HL-60 (cell line): ENCODE measurements around the gene LRBA.

ENCODE experiments used
- DNase-seq, 2 experiments: peaks; one replicate each; pipeline ENCODE4 v3.0.0-alpha.2; 2010 to 2020; ENCODE audit warnings: low read depth in 1 of 2, low spot score in 1 of 2
- H3K27ac ChIP-seq: fragments of 250-450 bp; sonication (Bioruptor Pico); replicated peaks from 2 replicates; pipeline ENCODE4 v1.5.1; 2020; ENCODE audit warnings: mild to moderate bottlenecking, moderate library complexity
- H3K27me3 ChIP-seq: fragments of 250-450 bp; sonication (Bioruptor Pico); 2 replicates; pipeline ENCODE4 v1.5.1; 2021; ENCODE audit warnings: mild to moderate bottlenecking, moderate library complexity; ENCODE audit not compliant: insufficient read depth, poor library complexity, severe bottlenecking
- H3K4me3 ChIP-seq: replicated peaks from 2 replicates; pipeline ENCODE4 v1.5.1; 2011; ENCODE audit warnings: mild to moderate bottlenecking, control low read depth, low read length; ENCODE audit not compliant: insufficient read depth
- GABPA ChIP-seq: IDR thresholded peaks from 2 replicates; pipeline ENCODE4 v1.6.1; 2012; ENCODE audit warnings: low read depth
- POLR2AphosphoS5 ChIP-seq: IDR thresholded peaks from 2 replicates; pipeline ENCODE4 v1.6.1; 2012; ENCODE audit warnings: low read depth
- SPI1 ChIP-seq: IDR thresholded peaks from 2 replicates; pipeline ENCODE4 v1.6.1; 2012; ENCODE audit warnings: low read depth, mild to moderate bottlenecking, borderline replicate concordance
- TF ChIP-seq, protein P1 (sequence below): IDR thresholded peaks from one replicate; pipeline ENCODE4 v1.5.1; 2011; ENCODE audit warnings: low read length, control low read depth, inconsistent platforms; ENCODE audit not compliant: insufficient read depth
- TF ChIP-seq, protein P2 (sequence below): IDR thresholded peaks from 2 replicates; pipeline ENCODE4 v1.6.1; 2012; ENCODE audit warnings: low read depth; ENCODE audit not compliant: insufficient replicate concordance

LRBA gene

DNA sequence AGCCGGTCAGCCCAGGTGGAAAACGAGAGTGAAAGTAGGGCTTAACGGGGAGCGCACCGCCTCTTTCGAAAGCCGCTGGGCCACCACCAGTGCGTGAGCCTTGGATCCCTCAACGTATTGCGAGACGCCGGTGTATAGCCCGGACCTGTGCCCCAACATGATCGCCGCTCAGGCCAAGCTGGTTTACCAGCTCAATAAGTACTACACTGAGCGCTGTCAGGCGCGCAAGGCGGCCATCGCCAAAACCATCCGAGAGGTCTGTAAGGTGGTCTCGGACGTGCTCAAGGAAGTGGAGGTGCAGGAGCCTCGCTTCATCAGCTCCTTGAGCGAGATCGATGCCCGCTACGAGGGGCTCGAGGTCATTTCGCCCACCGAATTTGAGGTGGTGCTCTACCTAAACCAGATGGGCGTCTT lies 432.2 kb downstream of the LRBA start:
- no peak overlapping the region for H3K27ac ChIP-seq
- no peak for TF ChIP-seq SPI1
- TF ChIP-seq, protein P1, sequence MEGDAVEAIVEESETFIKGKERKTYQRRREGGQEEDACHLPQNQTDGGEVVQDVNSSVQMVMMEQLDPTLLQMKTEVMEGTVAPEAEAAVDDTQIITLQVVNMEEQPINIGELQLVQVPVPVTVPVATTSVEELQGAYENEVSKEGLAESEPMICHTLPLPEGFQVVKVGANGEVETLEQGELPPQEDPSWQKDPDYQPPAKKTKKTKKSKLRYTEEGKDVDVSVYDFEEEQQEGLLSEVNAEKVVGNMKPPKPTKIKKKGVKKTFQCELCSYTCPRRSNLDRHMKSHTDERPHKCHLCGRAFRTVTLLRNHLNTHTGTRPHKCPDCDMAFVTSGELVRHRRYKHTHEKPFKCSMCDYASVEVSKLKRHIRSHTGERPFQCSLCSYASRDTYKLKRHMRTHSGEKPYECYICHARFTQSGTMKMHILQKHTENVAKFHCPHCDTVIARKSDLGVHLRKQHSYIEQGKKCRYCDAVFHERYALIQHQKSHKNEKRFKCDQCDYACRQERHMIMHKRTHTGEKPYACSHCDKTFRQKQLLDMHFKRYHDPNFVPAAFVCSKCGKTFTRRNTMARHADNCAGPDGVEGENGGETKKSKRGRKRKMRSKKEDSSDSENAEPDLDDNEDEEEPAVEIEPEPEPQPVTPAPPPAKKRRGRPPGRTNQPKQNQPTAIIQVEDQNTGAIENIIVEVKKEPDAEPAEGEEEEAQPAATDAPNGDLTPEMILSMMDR = no peak
- TF ChIP-seq, protein P2, sequence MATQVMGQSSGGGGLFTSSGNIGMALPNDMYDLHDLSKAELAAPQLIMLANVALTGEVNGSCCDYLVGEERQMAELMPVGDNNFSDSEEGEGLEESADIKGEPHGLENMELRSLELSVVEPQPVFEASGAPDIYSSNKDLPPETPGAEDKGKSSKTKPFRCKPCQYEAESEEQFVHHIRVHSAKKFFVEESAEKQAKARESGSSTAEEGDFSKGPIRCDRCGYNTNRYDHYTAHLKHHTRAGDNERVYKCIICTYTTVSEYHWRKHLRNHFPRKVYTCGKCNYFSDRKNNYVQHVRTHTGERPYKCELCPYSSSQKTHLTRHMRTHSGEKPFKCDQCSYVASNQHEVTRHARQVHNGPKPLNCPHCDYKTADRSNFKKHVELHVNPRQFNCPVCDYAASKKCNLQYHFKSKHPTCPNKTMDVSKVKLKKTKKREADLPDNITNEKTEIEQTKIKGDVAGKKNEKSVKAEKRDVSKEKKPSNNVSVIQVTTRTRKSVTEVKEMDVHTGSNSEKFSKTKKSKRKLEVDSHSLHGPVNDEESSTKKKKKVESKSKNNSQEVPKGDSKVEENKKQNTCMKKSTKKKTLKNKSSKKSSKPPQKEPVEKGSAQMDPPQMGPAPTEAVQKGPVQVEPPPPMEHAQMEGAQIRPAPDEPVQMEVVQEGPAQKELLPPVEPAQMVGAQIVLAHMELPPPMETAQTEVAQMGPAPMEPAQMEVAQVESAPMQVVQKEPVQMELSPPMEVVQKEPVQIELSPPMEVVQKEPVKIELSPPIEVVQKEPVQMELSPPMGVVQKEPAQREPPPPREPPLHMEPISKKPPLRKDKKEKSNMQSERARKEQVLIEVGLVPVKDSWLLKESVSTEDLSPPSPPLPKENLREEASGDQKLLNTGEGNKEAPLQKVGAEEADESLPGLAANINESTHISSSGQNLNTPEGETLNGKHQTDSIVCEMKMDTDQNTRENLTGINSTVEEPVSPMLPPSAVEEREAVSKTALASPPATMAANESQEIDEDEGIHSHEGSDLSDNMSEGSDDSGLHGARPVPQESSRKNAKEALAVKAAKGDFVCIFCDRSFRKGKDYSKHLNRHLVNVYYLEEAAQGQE = no peak
- no peak for TF ChIP-seq POLR2AphosphoS5
- no peak for TF ChIP-seq GABPA
- H3K27me3 ChIP-seq = no peaks in the 10 kb centered on the region
- no peak overlapping the region for H3K4me3 ChIP-seq
- no peak for DNase-seq

DNA sequence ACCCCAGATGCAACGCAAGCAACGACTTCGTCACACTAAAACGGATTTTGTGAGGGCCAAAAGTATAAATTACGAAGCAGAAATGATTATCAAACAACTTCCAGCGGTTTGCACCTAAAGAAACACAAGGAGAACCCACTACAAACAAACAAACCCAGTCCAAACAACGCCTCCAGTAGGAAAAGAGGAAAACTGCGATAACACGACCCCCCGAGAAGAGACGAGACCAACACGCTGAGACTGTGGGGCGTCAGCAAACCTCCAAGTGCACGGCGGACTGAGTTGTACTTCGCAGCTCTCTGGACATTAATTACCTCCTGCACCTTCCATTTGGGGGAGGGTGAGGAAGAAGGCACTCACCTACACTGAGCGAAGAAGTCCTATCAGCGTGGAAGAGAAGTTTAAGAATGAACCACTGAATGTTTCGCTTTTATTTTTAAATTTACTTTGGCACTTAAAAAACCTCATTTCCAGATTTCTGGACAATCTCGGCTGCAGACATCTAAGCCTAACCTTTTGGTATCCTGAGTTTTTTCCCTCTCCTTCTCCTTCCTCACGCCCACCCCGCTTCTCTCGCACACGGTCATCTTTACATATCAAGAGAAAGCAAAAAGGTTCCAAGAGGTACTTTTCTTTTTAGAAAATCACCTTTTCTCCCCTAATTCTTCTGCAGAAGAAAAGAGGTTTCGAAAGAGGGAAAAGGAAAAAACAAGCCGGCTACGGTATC lies 432.8 kb downstream of the LRBA start, which contains the start of gene MAB21L2:
MAB21L2 (plus strand) TSS at position 6 of the 727 bp plus-strand sequence. CDS start 879 bp downstream, outside the sequence.
- no peak within 1 kb of the TSS for H3K4me3 ChIP-seq
- DNase-seq = no peak

DNA sequence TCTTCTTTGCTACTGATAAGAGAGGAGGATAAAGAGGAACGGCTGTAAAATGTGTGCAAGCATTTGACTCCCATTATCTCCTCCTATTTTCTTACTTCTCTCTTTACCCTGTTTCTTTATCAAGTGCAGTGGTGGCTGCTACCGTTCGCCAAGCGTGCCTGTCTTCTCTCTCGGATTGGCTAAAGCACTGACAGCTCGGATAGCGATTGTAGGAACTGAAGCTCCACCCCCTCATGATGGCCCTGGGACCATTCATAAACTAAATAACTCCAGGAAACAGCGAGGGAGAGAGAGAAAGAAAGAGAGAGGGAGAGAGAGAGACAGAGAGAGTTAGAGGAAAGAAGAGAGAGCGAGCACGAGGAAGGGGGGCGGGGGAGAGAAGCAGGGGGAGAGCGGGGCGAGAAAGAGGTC lies 433.4 kb downstream of the LRBA start:
- TF ChIP-seq GABPA (no peak), SPI1 (no peak), POLR2AphosphoS5 (no peak)
- TF ChIP-seq, protein P2 = no peak
- TF ChIP-seq, protein P1 = no peak
- DNase-seq = no peak
- no peak overlapping the region for H3K4me3 ChIP-seq
- no peak overlapping the region for H3K27ac ChIP-seq
- no peaks in the 10 kb centered on the region for H3K27me3 ChIP-seq

More for the DNA sequence above, 432.8 kb downstream of the LRBA start, which contains the start of gene MAB21L2:
- Histone ChIP-seq H3K27me3 (no peaks in the 10 kb centered on the region), H3K27ac (no peak within 1 kb of the TSS)
- TF ChIP-seq GABPA (no peak), POLR2AphosphoS5 (no peak), SPI1 (no peak)
- TF ChIP-seq, protein P1 = no peak
- TF ChIP-seq, protein P2 = no peak
